HG02642 (cell line): ENCODE results near the gene KRT71.

Experiments
- ATAC-seq: cut with Tn5 transposase; IDR thresholded peaks from one replicate; pipeline ENCODE4 v1.9.1; 2021; ENCODE audit warnings: mild to moderate bottlenecking; ENCODE audit not compliant: unreplicated experiment, poor library complexity

Gene KRT71

DNA sequence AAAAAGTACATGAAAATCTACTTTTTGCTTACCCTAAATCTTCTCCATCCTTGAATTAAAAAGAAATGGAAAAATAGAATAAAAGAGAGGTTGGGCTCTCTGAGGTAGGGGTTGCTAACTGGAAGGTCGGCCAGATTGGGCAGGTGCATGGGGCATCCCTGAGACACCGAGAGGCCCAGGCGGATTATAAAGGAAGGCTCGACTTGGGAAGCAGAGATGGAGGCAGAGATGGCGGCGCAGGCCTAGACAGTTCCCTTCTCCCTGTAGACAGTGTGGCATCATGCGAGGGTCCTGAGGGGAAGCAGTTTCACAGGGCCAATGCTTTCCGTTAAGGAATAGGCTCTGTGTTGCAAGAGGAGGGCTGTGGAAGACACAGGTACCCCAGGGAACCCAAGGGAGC is 24.4 kb upstream of the KRT71 start:
- ATAC-seq, result no peak

DNA sequence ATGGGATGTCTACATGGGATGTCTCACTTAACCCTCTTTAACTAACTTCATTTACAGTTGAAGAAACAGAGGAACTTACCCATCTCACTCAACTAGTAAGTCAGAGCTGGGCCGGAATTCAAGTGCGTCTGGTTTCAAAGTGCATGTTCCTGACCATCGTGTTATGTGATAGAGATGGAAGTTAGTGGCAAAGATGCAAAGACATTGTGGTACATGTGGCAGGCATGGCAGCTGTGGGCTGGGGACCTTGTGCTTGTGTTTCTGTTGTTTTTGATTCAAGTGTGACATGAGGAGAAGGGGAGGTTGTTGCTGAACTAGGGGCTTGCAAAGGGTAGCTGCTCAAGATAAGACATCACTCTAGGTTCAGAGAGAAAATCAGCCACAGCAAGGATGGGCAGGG is 23.0 kb upstream of the KRT71 start:
- ATAC-seq, result no peak

GRCh38 chr12:52575256-52575655 is 22.3 kb upstream of the KRT71 start:
- ATAC-seq, result no peak

DNA sequence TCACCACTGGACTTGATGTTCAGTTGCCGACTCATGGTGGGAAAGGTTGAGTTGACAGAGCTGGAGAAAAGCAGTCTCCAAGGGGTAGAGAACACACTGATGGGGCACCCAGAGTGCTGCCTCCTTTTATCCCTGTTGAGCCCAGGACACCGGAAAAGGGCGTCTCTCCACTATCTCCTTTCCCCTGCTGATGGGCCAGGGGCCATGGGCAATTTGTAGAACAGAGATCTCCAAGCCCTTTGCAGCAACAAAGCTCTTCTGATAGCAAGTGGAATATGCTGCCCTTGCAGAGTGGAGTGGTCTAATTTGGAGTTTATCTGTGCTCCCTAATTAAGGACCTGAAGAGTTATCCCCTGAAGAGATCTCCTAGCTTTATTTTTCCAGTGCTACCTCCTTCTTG is 20.8 kb upstream of the KRT71 start, which contains the start of gene KRT74:
Gene KRT74, minus strand, starts transcription at position 101 of the 400 bp plus-strand sequence. Its CDS starts 66 bp downstream, at position 35.
- no peak for ATAC-seq

DNA sequence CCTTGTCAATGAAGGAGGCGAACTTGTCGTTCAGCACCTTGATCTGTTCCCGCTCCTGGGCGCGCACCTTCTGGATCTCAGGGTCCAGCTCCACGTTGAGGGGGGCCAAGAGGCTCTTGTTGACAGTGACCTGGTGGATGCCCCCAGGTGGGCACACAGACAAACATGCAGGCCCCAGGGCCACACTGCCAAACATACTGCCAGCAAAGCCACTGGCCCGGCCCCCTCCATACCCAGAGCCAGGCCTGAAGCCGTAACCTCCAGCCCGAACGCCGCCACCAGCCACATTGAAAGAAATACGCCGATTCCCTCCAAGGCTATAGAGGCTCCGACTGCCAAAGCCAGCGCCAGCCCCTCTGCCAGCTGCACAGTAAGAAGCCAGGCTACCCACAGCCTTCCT is 20.4 kb upstream of the KRT71 start:
- ATAC-seq, result no peak

DNA sequence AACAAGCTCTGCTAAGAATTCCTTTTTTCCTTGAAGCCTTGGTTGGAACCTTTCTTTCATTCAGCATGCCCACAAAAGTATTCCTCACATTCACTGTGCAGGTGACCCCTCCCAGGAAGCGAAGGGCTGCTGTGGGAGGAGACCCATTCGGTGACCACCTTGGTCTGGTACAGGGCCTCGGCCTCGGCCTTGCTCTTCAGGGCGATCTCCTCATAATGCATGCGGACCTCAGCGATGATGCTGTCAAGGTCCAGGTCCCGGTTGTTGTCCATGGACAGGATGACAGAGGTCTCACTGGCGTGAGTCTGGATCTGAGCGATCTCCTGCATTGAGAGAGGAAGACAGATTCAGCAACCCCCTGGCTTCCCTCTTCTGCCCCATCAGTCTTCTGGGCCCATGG is 17.6 kb upstream of the KRT71 start:
- no peak for ATAC-seq

- no peak for ATAC-seq
Observed at GRCh38 chr12:52568111-52568510, 15.2 kb upstream of the KRT71 start.

- no peak for ATAC-seq
Observed at GRCh38 chr12:52566847-52567291, 13.9 kb upstream of the KRT71 start.

- ATAC-seq, result no peak
Observed at GRCh38 chr12:52564582-52564981, 11.6 kb upstream of the KRT71 start.

DNA sequence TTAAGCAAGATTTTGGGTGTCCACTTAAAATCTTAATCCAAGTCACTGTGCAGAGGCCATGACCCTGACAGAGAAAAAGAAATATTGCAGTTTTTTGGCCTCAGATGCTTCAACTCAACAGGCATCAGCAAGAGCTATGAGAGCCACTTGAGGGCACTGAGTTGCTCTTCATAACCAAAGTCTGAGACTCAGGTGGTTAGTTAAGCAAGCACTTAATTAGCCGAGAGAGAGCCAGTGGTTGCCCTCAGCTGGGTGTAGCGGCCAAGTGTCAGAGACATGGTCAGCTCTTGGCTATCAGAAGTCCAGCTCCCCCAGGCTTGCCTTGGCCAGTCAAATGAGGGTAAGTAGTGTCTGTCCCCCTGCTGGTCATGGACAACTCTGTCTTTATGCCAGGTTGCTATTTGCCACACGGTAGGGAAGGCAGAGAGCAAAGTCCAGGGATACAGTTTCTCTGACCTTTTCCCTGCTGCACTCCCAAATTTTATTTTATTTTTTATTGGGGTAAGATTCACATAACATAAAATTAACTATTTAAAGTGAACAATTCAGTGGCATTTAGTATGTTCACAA is 9.0 kb upstream of the KRT71 start:
- no peak for ATAC-seq

DNA sequence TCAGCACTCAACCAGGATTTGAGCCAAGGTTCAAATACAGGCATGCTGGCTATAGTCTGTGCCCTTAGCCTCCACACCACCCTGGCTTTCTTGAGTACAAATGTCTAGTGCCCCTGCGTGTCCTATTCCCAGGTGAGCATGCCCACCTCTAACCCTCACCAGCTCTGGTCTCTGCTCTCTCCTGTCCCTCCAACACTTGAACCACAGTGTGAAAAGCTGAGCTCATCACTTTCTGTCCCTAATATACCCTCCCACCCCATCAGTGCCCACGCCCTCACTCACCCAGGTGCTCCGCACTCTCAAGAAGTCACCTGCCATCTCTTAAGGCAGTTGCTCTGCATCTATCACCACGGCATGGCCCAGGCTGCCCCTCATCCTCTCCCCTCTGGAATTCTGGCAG is 7.0 kb upstream of the KRT71 start:
- no peak for ATAC-seq

GRCh38 chr12:52558781-52559445 is 6.0 kb upstream of the KRT71 start:
- ATAC-seq, result no peak

- no peak for ATAC-seq
Observed at GRCh38 chr12:52557476-52557875, 4.5 kb upstream of the KRT71 start.

- ATAC-seq, result no peak
Observed at GRCh38 chr12:52555577-52555976, 2.6 kb upstream of the KRT71 start.

DNA sequence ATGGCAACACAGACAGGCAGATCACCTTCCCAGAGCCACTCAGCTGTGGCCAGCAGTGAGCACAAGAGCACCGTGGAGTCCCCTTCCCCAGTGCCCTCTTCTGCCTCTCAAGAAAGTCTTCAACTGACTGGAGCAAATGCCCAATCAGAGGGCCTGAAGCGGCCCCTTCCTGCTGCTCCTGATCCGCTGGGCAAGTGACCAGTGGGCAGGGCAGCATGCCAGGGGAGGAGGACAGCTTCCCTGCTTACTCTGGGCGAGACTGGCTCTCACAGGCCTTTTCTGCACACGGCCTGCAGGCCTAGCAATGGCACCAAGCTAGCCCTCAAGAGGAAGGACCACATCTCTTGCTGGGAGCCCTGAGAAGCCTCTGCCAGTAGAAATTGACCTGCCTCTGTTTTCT is 890 bp downstream of the KRT71 start:
- no peak for ATAC-seq

GRCh38 chr12:52551216-52551865 is 1.6 kb downstream of the KRT71 start:
- ATAC-seq, result no peak

- no peak for ATAC-seq
Observed at GRCh38 chr12:52546126-52546525, 6.8 kb downstream of the KRT71 start.

DNA sequence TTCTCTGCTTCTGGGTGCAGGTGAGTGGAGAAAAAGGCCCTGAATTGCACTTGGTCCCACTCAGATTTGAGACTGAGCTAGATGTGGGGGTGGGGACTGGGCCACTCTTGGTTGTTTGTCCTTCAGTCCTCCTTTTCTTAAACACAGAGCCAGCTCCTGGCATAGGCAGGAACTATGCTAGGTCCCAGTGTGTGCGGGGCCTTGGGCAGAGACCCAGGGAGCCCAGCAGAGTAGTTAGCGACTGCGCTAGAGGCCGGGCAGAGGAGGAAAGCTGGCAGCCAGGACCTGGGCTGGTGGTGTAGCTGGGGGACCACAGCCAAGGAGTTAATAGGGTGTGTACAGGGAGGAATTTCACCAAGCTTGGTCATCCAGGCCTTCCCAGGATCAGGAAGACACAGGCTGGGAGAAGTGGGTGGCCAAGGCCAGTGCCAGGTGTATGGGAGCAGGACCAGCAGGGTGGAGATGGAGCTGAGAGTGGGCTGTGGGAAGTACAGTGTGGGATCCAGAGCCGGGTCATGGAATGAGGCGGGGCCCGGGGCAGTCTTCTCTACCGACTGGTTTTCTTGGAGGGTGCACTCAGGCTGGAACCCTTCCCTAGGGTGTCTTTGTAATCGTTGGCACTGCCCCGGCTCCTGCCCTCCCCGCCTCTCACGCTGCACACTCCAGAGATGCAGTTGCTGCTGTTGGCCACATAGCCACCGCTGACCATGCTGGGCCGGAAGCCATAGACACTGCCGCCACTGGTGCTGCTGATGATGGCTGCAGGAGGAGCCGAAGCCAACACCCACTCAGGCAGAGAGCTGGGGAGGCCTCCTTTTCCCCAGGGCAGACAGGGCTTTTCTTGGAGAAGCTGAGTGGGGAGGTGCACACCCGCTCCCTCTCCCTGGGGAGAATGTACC is 8.7 kb downstream of the KRT71 start:
- ATAC-seq, result no peak

DNA sequence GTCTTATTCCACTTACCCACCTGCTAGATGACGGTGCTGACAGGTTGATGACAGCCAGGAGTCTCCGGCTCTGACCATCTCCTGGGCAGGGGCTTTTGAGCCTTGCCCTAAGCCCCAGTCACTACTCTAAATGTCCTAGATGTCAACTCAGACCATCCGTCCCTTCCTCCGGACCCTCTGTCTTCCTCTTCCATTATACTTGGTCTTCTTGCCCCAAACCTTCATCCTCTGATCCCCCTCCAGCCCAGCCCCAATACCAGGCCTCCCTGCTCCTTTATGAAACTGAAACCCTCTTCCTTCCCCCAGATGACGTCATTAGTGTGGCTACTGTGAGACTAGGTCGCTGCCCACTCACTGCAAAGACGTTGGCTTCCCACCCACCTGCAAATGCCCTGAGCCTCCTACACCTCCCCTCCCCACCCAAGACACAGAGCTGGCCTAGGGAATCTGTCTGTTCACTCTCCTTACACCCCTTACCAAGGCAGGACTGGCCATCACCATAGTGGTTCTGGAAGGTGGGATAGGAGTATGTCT is 10.1 kb downstream of the KRT71 start:
- no peak for ATAC-seq

GRCh38 chr12:52542157-52542556 is 10.8 kb downstream of the KRT71 start:
- ATAC-seq, result no peak
